Endothelial cell of umbilical vein (primary cell): ENCODE data around the gene USP37. TPM values are rescaled to one million over a fixed set of nuclear protein-coding genes. Genes with fewer than 3 reads are reported as not detected.

ENCODE experiments used
- BruUV-seq: library from RNA; stranded (reverse); fragments of 400-500 nt; replicated peaks from 2 replicates; lab custom pipeline; 2021; lab: Mats Ljungman, UMichigan
- CTCF ChIA-PET: fragments of 300-600, 350-600 bp; sonication (Branson Sonifier 250); formaldehyde crosslinking; loops from one replicate; lab custom pipeline; 2021; ENCODE audit warnings: antibody characterized with exemption, inconsistent platforms; lab: Charles Lee
- POLR2A ChIA-PET: fragments of 300-600, 350-600 bp; sonication (Branson Sonifier 250); formaldehyde crosslinking; loops from one replicate; lab custom pipeline; 2021; ENCODE audit warnings: antibody characterized with exemption, inconsistent platforms; lab: Charles Lee
- DNase-seq: peaks from one replicate; pipeline ENCODE4 v3.0.0-alpha.2; 2011; ENCODE audit warnings: low read depth, low spot score
- FAIRE-seq: peaks from 2 replicates; lab custom pipeline; 2011; peaks lifted over from hg19 to GRCh38; lab: Jason Lieb, UNC
- H2AFZ ChIP-seq: 2 replicates; pipeline ENCODE4 v1.6.0; 2012; ENCODE audit warnings: low read depth, low read length, control low read depth, inconsistent platforms
- H3K27ac ChIP-seq: 2 replicates; pipeline ENCODE4 v1.5.1; 2011; ENCODE audit warnings: low read depth, mild to moderate bottlenecking, control low read depth, low read length, moderate library complexity; ENCODE audit not compliant: insufficient read depth
- H3K27me3 ChIP-seq, 2 experiments: 2 replicates each; pipeline versions ENCODE4 v1.6.0 to v1.6.1; 2011; ENCODE audit warnings: low read length in 2 of 2, mixed read lengths in 1 of 2; ENCODE audit not compliant: control insufficient read depth in 2 of 2, insufficient read depth in 2 of 2
- H3K36me3 ChIP-seq, 2 experiments: 2 replicates in 1 of 2; 3 replicates in 1 of 2; pipeline ENCODE4 v1.5.1; 2011; ENCODE audit warnings: low read length in 2 of 2, mild to moderate bottlenecking in 1 of 2, moderate library complexity in 1 of 2; ENCODE audit not compliant: control insufficient read depth in 2 of 2, insufficient read depth in 2 of 2; ENCODE audit errors: extremely low read depth in 1 of 2
- H3K4me1 ChIP-seq: 3 replicates; pipeline ENCODE4 v1.5.1; 2011; ENCODE audit warnings: mild to moderate bottlenecking, low read length; ENCODE audit not compliant: control insufficient read depth, insufficient read depth; ENCODE audit errors: extremely low read depth
- H3K4me2 ChIP-seq: 2 replicates; pipeline ENCODE4 v1.6.1; 2011; ENCODE audit warnings: low read length, control low read depth, mixed read lengths; ENCODE audit not compliant: insufficient read depth
- H3K4me3 ChIP-seq, 3 experiments: fragments of 200-600 bp in 1 of 3; sonication (generic), shearing (Covaris generic) in 1 of 3; replicated peaks in 1 of 3; 2 replicates each; pipeline ENCODE4 v1.5.1; 2011 to 2016; ENCODE audit warnings: control low read depth in 3 of 3, low read length in 3 of 3, mild to moderate bottlenecking in 2 of 3, inconsistent platforms in 1 of 3, low read depth in 1 of 3, moderate library complexity in 1 of 3; ENCODE audit not compliant: insufficient read depth in 1 of 3
- H3K79me2 ChIP-seq: 2 replicates; pipeline ENCODE4 v1.6.0; 2012; ENCODE audit warnings: low read length, inconsistent platforms; ENCODE audit not compliant: control insufficient read depth, insufficient read depth
- H3K9ac ChIP-seq: replicated peaks from 2 replicates; pipeline ENCODE3; 2011; ENCODE audit warnings: low read length, control low read depth; ENCODE audit not compliant: insufficient read depth; ENCODE audit errors: extremely low read depth
- H3K9me1 ChIP-seq: replicated peaks from 3 replicates; pipeline ENCODE4 v1.6.0; 2011; ENCODE audit warnings: mild to moderate bottlenecking, low read length; ENCODE audit not compliant: control insufficient read depth, insufficient read depth; ENCODE audit errors: extremely low read depth
- H3K9me3 ChIP-seq: replicated peaks from 2 replicates; pipeline ENCODE4 v1.5.1; 2012; ENCODE audit warnings: low read length, inconsistent platforms; ENCODE audit not compliant: control insufficient read depth, insufficient read depth
- H4K20me1 ChIP-seq: replicated peaks from 2 replicates; pipeline ENCODE3; 2011; ENCODE audit warnings: mild to moderate bottlenecking, low read length; ENCODE audit not compliant: control insufficient read depth, insufficient read depth; ENCODE audit errors: extremely low read depth
- EZH2 ChIP-seq: IDR thresholded peaks from 2 replicates; pipeline ENCODE4 v1.6.1; 2012; ENCODE audit warnings: borderline replicate concordance, low read depth, mild to moderate bottlenecking, moderate library complexity, low read length, inconsistent platforms; ENCODE audit not compliant: severe bottlenecking
- FOS ChIP-seq: IDR thresholded peaks from 2 replicates; pipeline ENCODE4 v1.6.1; 2011; ENCODE audit warnings: mild to moderate bottlenecking, low read length, moderate library complexity, borderline replicate concordance; ENCODE audit not compliant: insufficient read depth
- GATA2 ChIP-seq: IDR thresholded peaks from 2 replicates; pipeline ENCODE4 v1.7.0; 2011; ENCODE audit warnings: low read depth, mild to moderate bottlenecking, moderate library complexity, mixed read lengths, low read length; ENCODE audit not compliant: insufficient read length, insufficient read depth
- JUN ChIP-seq: IDR thresholded peaks from 2 replicates; pipeline ENCODE4 v1.6.1; 2011; ENCODE audit warnings: borderline replicate concordance, low read depth; ENCODE audit not compliant: insufficient read length, insufficient read depth
- MAX ChIP-seq: IDR thresholded peaks from 2 replicates; pipeline ENCODE4 v1.6.1; 2011; ENCODE audit not compliant: insufficient read depth, insufficient read length
- MYC ChIP-seq: IDR thresholded peaks from one replicate; pipeline ENCODE4 v1.6.1; 2011; ENCODE audit warnings: mild to moderate bottlenecking, low read depth, low read length
- POLR2A ChIP-seq: IDR thresholded peaks from 2 replicates; pipeline ENCODE4 v1.6.1; 2012; ENCODE audit warnings: low read depth, mild to moderate bottlenecking, control low read depth, low read length
- POLR2AphosphoS5 ChIP-seq: IDR thresholded peaks from 2 replicates; pipeline ENCODE4 v1.6.1; 2012; ENCODE audit warnings: low read depth, mild to moderate bottlenecking, control low read depth, low read length, moderate library complexity; ENCODE audit not compliant: insufficient read depth
- dilution Hi-C: fragments of 300-500 bp; cut with MboI; formaldehyde crosslinking; loops from one replicate; pipeline ENCODE4 v1.15.0; 2019; ENCODE audit warnings: low sequenced_read_pairs; ENCODE audit not compliant: extremely low pct_ligation_motif_present
- intact Hi-C: fragments of 100-400 bp; cut with micrococcal nuclease; formaldehyde crosslinking; loops from one replicate; pipeline ENCODE4 v1.10.0; 2022
- polyA plus RNA-seq, 4 experiments: library from polyadenylated mRNA; depleted of rRNA in 3 of 4; stranded (reverse) in 3 of 4; unstranded in 1 of 4; fragments of >200 nt; gene quantifications; 2 replicates each; pipeline versions ENCODE4 v1.2.1 to v1.2.3, GENCODE V29; 2011 to 2012; ENCODE audit warnings: missing spikeins in 1 of 4
- total RNA-seq: library from RNA; stranded (reverse); gene quantifications from 2 replicates; pipeline ENCODE4 v1.2.3, GENCODE V29; 2021
- TF ChIP-seq, protein P1 (sequence below), 2 donors: IDR thresholded peaks; 1 replicate in 1 of 2; 2 replicates in 1 of 2; pipeline ENCODE4 v1.5.1; 2011; ENCODE audit warnings: low read length in 2 of 2, mild to moderate bottlenecking in 2 of 2, moderate library complexity in 2 of 2, control low read depth in 1 of 2, inconsistent platforms in 1 of 2, low read depth in 1 of 2; ENCODE audit not compliant: insufficient read depth in 1 of 2; ENCODE audit errors: extremely low read depth in 1 of 2

The USP37 gene
- total and polyA plus RNA-seq, 2 donors (not counting 3 experiments of a cell fraction or from before 2014, with no cell fraction given), result 1.9 to 14.4 TPM

- no peaks in the 10 kb centered on the region for H3K27me3 ChIP-seq
- dilution Hi-C loops (no loop called here), intact Hi-C loops (no loop called here)
- peaks cover 2 to 9% of the 10 kb centered on the region in 2 experiments for H3K36me3 ChIP-seq
- ChIA-PET POLR2A (no interaction called here), CTCF (interaction anchor here (1.3 kb wide), 1 partner anchor 14 kb away, joined by 3 read pairs; no protein-coding TSS in a partner anchor)
- no peak overlapping the region for H3K4me2 ChIP-seq
- H3K79me2 ChIP-seq, result no peaks in the 10 kb centered on the region
- TF ChIP-seq, protein P1, sequence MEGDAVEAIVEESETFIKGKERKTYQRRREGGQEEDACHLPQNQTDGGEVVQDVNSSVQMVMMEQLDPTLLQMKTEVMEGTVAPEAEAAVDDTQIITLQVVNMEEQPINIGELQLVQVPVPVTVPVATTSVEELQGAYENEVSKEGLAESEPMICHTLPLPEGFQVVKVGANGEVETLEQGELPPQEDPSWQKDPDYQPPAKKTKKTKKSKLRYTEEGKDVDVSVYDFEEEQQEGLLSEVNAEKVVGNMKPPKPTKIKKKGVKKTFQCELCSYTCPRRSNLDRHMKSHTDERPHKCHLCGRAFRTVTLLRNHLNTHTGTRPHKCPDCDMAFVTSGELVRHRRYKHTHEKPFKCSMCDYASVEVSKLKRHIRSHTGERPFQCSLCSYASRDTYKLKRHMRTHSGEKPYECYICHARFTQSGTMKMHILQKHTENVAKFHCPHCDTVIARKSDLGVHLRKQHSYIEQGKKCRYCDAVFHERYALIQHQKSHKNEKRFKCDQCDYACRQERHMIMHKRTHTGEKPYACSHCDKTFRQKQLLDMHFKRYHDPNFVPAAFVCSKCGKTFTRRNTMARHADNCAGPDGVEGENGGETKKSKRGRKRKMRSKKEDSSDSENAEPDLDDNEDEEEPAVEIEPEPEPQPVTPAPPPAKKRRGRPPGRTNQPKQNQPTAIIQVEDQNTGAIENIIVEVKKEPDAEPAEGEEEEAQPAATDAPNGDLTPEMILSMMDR (IDR thresholded peaks at IDR 0.05; ENCODE audit: extremely low read depth in 1 of 2, insufficient read depth in 1 of 2, low read depth in 1 of 2, low read length in 2 of 2), result no peak
- TF ChIP-seq MYC, result no peak
- no peak for TF ChIP-seq GATA2
- no peak for TF ChIP-seq FOS
- TF ChIP-seq POLR2AphosphoS5, result no peak
- no peak for TF ChIP-seq JUN
- no peak for TF ChIP-seq MAX
- no peak for TF ChIP-seq POLR2A
- no peak for TF ChIP-seq EZH2
- FAIRE-seq, result no peak
- H4K20me1 ChIP-seq, result no peaks in the 10 kb centered on the region
- no peak overlapping the region for H3K9ac ChIP-seq
- H3K9me1 ChIP-seq, result no peaks in the 10 kb centered on the region
- H2AFZ ChIP-seq, result no peak overlapping the region
- no peak for DNase-seq
- no peak overlapping the region for H3K4me3 ChIP-seq
- H3K4me1 ChIP-seq, result no peaks in the 10 kb centered on the region
- no peaks in the 10 kb centered on the region for H3K9me3 ChIP-seq
- BruUV-seq, result no TSS peak
- no peak overlapping the region for H3K27ac ChIP-seq
Measured at GRCh38 chr2:218476676-218477075, 91.5 kb downstream of the USP37 start.
